LNCAP (cell line): ENCODE results near the gene TXLNA.

Experiments used
- TF ChIP-seq, protein P1 (sequence below): fragments of 450-650 bp; IDR thresholded peaks from 2 replicates; pipeline ENCODE4 v1.5.1; 2017; ENCODE audit warnings: mild to moderate bottlenecking

The TXLNA gene

DNA sequence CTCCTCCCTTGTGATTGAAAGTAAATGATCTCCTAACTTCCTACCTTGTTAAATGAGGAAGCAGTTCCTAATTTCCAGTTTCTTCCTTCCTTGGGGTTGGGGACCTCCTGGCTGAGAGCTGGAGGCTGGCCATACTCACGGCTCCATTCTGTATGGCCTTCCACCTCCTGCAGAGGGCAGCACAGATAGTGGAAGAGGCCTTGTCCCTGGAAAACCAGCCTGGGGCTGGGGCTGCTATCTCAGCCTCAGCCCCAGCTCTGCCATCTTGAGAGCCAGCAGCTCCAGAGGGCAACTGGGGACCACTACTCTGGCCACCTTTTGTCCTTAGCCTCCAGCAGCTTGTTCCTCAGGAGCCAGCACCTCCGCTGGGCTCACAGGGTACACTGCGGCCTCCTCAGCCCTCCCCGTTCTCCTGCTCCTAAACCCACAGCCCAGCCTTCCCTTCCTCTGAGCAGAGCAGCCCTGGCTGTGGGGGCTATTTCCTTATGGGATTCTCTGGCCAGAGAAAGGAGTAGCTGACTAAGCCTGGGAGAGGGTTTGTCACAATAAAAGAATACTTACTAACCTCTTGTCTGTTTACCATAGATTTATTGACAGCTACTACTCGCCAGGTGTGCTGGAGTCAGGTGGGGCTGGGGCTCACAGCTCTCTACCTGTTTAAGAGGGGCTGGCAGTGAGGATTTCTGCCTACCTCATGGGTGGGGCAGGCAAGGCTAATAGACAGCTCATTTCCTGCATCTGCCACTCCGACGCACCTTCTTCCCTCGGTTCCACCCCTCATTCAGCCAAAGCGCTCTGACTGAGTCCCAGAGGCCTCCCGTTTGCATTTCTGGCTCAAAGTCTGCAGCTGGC lies 36.4 kb downstream of the TXLNA start:
- TF ChIP-seq, protein P1, sequence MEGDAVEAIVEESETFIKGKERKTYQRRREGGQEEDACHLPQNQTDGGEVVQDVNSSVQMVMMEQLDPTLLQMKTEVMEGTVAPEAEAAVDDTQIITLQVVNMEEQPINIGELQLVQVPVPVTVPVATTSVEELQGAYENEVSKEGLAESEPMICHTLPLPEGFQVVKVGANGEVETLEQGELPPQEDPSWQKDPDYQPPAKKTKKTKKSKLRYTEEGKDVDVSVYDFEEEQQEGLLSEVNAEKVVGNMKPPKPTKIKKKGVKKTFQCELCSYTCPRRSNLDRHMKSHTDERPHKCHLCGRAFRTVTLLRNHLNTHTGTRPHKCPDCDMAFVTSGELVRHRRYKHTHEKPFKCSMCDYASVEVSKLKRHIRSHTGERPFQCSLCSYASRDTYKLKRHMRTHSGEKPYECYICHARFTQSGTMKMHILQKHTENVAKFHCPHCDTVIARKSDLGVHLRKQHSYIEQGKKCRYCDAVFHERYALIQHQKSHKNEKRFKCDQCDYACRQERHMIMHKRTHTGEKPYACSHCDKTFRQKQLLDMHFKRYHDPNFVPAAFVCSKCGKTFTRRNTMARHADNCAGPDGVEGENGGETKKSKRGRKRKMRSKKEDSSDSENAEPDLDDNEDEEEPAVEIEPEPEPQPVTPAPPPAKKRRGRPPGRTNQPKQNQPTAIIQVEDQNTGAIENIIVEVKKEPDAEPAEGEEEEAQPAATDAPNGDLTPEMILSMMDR = peak; percentile 87

DNA sequence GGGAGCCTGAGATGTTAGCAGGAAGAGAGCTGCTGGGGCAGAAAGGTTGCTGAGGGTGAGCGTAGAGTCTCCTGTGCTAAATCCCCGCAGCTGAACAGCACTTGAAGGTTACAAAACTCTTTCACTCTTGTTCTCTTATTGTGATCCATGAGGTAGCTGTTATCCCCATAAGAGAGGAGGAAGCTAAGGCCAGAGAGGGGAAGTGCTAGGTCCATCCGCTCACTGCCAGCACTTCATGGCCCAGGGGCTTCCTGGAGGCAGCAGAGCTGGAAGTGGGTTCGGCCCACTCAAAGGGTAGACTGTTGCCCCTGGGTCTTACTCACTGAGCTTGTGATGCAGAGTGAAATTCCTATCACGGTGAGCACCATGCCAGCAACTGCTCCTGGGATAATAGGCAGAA lies 37.1 kb downstream of the TXLNA start:
- TF ChIP-seq, protein P1 = no peak

DNA sequence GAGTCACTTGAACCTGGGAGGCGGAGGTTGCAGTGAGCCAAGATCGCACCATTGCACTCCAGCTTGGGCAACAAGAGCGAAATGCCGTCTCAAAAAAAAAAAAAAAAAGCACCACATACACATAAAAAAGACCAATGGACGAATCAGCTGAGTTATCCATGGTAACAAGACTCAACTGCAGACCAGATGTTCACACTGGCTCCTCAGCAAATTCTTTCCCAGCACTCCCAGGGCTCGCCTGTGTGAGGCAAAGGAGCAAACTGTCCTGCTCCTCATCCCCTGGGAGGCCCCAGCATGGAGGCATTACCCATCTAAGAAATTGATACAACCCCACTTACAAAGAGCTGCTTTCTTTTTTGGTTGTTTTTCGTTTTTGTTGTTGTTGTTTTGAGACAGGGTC lies 39.5 kb downstream of the TXLNA start:
- TF ChIP-seq, protein P1 = no peak

DNA sequence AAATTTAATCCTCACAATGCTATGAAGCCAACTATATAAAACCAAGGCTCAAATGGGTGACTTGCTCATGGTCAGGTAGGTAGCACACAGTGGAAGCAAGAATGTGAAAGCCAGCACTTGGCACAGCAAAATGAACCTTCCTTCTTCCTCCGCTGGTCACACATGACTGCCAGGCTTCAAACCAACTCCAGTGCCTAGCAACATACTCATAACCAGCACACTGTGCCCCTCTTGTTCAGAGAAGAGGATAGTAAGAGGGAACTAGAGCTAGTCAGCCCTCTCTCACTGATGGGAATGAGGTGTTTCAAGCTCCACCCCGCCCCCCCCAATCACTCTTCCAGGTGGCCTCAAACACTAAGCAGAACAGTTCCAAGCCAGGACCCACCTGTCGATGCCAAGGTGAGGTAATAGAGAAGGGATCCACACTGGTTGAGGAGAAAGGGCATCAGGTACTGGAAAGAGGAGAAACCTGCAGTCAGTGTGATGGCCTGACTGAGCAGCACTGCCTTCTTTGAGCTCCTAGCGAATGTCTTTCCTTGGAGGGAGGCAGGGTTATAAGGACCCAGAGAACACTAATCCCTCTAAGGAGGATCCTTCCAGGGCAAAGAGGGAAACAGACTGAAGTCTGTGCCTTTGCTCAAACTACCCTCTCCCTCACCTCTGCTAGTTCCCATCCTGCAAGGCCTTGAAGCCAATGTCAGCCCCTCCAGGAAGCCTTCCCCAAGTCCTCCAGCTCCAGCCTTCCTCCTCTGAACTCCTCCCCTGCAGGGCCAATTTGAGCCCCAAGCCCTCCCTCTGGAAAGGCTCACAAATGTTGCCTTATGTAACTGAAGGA lies 41.5 kb downstream of the TXLNA start:
- TF ChIP-seq, protein P1 = no peak

DNA sequence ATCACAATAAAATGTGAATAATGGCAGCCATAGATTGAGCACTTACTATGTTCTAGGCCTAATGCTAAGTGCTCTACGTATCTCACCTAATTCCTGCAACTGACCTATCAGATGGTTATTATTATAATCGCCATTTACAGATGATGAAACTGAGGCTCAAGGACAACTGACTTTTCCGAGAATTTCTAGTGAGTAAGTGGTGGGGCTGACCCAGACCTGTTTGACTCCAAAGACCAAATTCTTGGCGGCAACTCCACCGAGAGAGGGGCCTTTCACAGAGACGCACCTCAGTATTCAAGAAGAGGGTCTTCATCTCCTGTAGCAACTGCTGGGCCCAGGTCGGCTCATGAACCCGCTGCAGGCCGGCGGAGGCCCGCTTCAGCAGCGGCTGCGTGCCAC lies 42.1 kb downstream of the TXLNA start:
- TF ChIP-seq, protein P1 = no peak

DNA sequence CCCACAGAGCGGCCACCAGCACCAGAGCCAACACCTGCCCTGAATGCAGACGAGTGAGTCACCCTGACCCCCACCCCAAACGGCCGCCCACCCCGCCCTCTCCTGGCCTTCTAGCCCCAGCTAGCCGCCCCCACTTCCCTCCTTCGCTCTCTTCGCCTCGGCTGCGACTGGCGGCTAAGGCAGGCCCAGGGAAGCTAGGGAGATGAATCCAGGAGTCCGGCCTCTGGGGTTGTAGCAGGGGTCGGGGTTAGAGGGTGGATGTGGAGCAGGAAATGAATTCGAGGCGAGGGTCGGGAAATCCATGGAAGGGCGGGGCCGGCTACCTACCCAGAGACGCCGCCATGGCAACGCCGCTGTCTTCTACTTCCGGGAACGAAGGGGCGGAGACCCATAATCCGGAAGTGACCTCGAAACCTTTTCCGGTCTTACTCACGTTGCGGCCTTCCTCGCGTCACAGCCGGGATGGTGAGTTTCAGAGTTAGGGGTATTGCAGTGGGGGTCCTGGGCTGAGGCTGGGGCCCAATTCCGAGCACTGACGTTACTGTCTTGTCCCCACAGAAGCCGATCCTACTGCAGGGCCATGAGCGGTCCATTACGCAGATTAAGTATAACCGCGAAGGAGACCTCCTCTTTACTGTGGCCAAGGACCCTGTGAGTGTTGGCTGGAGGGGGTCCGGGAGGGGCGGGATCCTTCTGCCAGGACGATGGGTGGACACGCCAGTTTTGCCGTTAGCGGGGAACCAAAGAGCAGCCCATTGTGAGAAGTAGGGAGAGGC lies 42.7 kb downstream of the TXLNA start, which contains the start of the genes EIF3I and TMEM234:
Gene EIF3I (plus strand): TSS at position 428 of the 776 bp plus-strand sequence. CDS start 35 bp downstream, at position 463.
Gene TMEM234 (minus strand): TSS at position 374 of the 776 bp plus-strand sequence. CDS start 31 bp downstream, at position 343.
- TF ChIP-seq, protein P1 = no peak

DNA sequence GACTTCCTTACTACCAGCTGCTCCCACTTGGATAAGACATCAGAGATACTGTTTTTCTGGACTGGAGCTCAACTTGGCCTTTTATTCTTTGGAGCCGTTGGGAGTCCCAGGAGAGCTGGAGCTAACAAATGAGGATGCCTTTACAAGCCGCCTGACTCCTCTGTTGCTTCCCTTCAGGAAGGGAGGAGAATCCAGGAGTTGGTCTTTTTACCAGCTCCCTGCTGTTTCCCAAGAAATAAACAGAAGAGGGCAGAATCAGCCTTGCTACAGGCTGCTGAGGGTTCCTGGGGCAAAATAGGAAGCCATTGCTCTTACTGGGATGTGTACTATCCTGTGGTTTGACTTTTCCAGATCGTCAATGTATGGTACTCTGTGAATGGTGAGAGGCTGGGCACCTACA lies 44.2 kb downstream of the TXLNA start:
- TF ChIP-seq, protein P1 = no peak; the same call in 1 of the 2 replicates
